Fibroblast of mammary gland (primary cell): ENCODE results near the gene GALNT18.

Source experiments
- DNase-seq: peaks from one replicate; pipeline ENCODE4 v3.0.0-alpha.2; 2010; ENCODE audit warnings: low read depth
- H3K4me3 ChIP-seq: 2 replicates; pipeline ENCODE4 v1.5.1; 2011; ENCODE audit warnings: low read depth, mild to moderate bottlenecking, low read length, moderate library complexity; ENCODE audit not compliant: control insufficient read depth
- CTCF ChIP-seq: conservative IDR thresholded peaks from 2 replicates; pipeline ENCODE4 v1.5.1; 2011; ENCODE audit warnings: low read depth, low read length, inconsistent platforms; ENCODE audit not compliant: control insufficient read depth, insufficient read depth

The GALNT18 gene

DNA sequence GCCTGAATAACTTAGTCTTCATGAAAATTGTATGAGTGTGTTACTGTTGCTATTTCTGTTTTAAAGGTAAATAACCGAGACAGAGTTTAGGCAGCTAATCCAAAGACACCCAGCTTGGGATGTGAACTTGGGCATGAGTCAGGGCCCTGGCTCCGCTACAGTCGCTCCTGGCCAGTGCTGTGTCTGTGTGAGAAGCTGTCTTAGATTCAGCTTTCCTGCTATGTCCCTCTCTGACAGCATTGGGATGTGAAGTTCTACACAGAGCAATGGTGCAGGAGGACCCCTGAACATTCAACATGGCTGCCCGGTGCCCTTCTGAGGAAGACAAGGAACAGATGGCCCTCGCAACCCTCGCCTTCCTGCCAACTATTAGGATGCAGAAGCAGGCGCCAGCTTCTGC is 49.4 kb downstream of the GALNT18 start:
- peak; percentile 11 for DNase-seq
- no peak overlapping the region for H3K4me3 ChIP-seq
- TF ChIP-seq CTCF: no peak

- no peak overlapping the region for H3K4me3 ChIP-seq
- DNase-seq: no peak
- TF ChIP-seq CTCF: no peak
Measured at GRCh38 chr11:11571893-11572292, 49.9 kb downstream of the GALNT18 start.

- TF ChIP-seq CTCF: no peak
- no peak for DNase-seq
- no peak overlapping the region for H3K4me3 ChIP-seq
Measured at GRCh38 chr11:11570823-11571222, 51.0 kb downstream of the GALNT18 start.

DNA sequence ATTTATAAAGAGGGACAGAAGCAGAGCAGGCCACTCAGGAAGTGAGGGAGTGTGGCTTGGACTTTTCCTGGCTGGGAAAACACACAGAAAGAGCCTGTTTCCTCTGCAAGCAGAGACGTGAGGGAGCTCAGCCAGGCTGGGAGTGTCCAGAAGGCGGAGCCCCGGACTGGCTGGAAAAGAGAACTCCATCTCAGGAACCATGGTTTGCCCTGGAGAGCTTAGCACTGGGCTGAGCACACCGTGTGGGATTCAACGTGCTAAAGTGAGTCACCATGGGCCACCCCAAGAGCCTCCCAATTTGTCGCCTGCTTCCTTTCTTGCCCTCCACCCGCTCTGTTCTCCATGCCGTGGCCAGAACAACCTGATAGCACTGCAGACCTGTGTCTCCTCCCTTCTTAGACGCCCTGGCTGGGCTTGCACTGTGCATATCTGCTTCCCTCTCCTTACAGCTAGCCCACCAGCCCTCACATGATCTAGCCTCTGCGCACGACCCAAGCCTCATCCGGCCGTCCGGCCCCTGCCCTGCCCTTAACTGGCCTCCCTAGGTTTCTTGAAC is 51.8 kb downstream of the GALNT18 start:
- H3K4me3 ChIP-seq: no peak overlapping the region
- TF ChIP-seq CTCF: no peak
- peak; percentile 38 for DNase-seq

DNA sequence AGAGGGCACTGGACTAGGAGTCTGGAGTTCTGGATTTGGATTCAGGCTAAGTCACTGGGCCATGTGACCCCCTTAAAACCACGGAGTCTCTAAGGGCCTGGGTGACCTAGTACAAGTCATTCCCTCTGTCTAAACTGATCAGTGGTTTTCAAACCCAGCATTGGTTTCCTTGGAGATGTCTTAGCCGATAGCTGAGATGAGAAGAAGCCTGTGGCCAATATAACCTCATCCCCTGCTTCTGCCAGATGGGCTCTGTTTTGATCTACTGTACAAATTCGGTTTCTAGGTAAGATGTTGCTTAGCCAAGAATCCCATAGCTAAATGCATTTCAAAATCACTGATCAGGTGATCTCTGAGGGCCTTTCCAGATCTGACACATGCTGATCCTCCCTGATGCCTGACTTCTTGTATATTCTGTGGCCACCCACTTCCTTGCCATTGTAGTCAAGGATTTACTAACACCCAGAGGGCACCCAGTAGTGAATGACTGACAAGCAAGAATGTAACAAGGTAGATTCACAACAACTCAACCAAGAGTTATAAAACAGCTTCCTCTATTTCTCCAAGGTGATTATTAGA is 53.1 kb downstream of the GALNT18 start:
- no peak for TF ChIP-seq CTCF
- peak; percentile 37 for DNase-seq
- no peak overlapping the region for H3K4me3 ChIP-seq

GRCh38 chr11:11567936-11568650 is 53.7 kb downstream of the GALNT18 start:
- peak; percentile 59 for DNase-seq
- H3K4me3 ChIP-seq: no peak overlapping the region
- TF ChIP-seq CTCF: no peak
